ENCODE results near the gene ASB1. TPM values are rescaled to one million over a fixed set of nuclear protein-coding genes. Genes with fewer than 3 reads are reported as not detected.

Gene ASB1
- total and polyA plus RNA-seq, 9 of the 15 experiments (the other 6 are each of a cell fraction or from before 2014, with no cell fraction given), result 6.3 to 37.7 (median 23.9) TPM

GRCh38 chr2:238422285-238422684 is 4.4 kb upstream of the ASB1 start (continued):
- TF ChIP-seq MITF (IDR thresholded peaks at IDR 0.05) (peak; percentile 69; the same call in 1 of the 2 replicates), NCOR1 (IDR thresholded peaks at IDR 0.05) (peak; percentile 96), CEBPG (CRISPR knock-in tag; IDR thresholded peaks at IDR 0.05) (no peak), CEBPG (tag; conservative IDR thresholded peaks at IDR 0.05 in 1 of 2, IDR thresholded peaks at IDR 0.05 in 1 of 2) (no peak), XRCC4 (IDR thresholded peaks at IDR 0.05; ENCODE audit: extremely low read depth, insufficient read depth, insufficient read length) (no peak), TBP (optimal IDR thresholded peaks at IDR 0.05; ENCODE audit: low read depth, low read length) (no peak), TEAD1 (CRISPR knock-in tag; IDR thresholded peaks at IDR 0.05) (no peak), DPF2 (IDR thresholded peaks at IDR 0.05) (peak; percentile 85), TAF1 (IDR thresholded peaks at IDR 0.05; ENCODE audit: control insufficient read depth, extremely low read depth, insufficient read depth, low read length, severe bottlenecking) (peak; percentile 19), ZNF395 (CRISPR knock-in tag; IDR thresholded peaks at IDR 0.05) (0 out of 2 replicates have a peak, but pooled peaks have one; percentile 29), MXD1 (CRISPR knock-in tag; IDR thresholded peaks at IDR 0.05; ENCODE audit: borderline replicate concordance, poor library complexity, severe bottlenecking) (no peak), SOX6 (IDR thresholded peaks at IDR 0.05) (peak; percentile 47; the same call in 1 of the 2 replicates), XRCC5 (IDR thresholded peaks at IDR 0.05; ENCODE audit: low read depth, low read length) (no peak), POLR2B (IDR thresholded peaks at IDR 0.05; ENCODE audit: low read depth, partially characterized antibody) (no peak), STAT5B (CRISPR knock-in tag; IDR thresholded peaks at IDR 0.05) (no peak), ZSCAN29 (IDR thresholded peaks at IDR 0.05) (no peak), CXXC5 (CRISPR knock-in tag; IDR thresholded peaks at IDR 0.05) (peak; percentile 63), GATA2 (CRISPR knock-in tag; IDR thresholded peaks at IDR 0.05) (peak; percentile 88), SMARCE1 (IDR thresholded peaks at IDR 0.05) (peak; percentile 71), SIN3A (IDR thresholded peaks at IDR 0.05; ENCODE audit: borderline replicate concordance in 2 of 2, control insufficient read depth in 1 of 2, low read depth in 2 of 2, low read length in 2 of 2) (no peak), EP300 (IDR thresholded peaks at IDR 0.05; ENCODE audit: low read length) (peak; percentile 92), ZFP36 (IDR thresholded peaks at IDR 0.05; ENCODE audit: low read depth, low read length, partially characterized antibody) (no peak)
- TF ChIP-seq, protein P1, sequence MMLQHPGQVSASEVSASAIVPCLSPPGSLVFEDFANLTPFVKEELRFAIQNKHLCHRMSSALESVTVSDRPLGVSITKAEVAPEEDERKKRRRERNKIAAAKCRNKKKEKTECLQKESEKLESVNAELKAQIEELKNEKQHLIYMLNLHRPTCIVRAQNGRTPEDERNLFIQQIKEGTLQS (IDR thresholded peaks at IDR 0.05), result no peak
- TF ChIP-seq, protein P1 (CRISPR knock-in tag; conservative IDR thresholded peaks at IDR 0.05), result no peak
- TF ChIP-seq, protein P2, sequence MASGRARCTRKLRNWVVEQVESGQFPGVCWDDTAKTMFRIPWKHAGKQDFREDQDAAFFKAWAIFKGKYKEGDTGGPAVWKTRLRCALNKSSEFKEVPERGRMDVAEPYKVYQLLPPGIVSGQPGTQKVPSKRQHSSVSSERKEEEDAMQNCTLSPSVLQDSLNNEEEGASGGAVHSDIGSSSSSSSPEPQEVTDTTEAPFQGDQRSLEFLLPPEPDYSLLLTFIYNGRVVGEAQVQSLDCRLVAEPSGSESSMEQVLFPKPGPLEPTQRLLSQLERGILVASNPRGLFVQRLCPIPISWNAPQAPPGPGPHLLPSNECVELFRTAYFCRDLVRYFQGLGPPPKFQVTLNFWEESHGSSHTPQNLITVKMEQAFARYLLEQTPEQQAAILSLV (tag; IDR thresholded peaks at IDR 0.05), result no peak
